Activated CD4-positive, alpha-beta T cell treated with anti-CD3 and anti-CD28 coated beads for 1 hour (primary cell): ENCODE data around the gene TGFBI.
"Not testable (repeated sequence)": the region's sequence is repeated elsewhere in the genome, so short reads cannot be mapped to it uniquely, and the experiment has no call there.

Source experiments
- DNase-seq: peaks from one replicate; pipeline ENCODE4 v3.0.0-alpha.2; 2020

TGFBI gene

DNA sequence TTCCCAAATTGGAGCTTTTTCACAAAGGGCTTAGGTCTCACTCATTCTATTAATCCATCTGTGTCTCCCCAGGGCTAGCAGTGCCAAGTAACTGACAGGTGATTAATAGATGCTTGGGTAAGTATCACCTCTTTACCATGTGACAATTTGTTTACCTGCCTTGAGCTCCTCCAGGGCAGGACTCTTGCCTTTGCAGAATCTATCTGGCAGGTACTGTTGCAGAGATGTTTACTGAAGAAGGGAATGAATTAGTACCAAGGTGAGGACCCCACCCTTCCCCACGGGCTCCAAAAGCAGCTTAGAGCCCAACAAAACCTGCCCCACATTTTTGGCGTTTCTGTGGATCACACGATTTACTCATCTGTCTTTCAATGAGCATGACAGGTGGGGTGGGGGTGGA lies 698 bp upstream of the TGFBI start:
- DNase-seq, result no peak

DNA sequence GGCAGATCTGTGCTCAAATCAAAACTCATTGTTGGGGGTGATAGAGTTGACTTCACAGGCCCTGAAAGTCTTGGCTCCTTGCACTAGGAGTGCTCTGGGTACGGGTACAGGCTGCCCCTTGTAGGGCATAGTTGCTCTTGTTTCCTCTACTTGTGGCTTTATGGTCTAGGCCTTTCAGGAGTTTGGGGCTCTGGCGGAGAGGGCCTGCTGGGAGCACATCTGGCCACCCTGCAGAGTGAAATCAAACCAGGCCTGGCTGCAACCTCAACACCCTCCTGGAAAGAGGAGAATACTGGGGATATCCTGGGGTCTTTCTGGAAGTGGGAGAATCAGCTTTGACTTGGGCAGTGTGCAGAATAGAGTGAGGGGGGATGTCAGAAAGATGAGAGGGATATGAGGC lies 1.5 kb downstream of the TGFBI start:
- no peak for DNase-seq

DNA sequence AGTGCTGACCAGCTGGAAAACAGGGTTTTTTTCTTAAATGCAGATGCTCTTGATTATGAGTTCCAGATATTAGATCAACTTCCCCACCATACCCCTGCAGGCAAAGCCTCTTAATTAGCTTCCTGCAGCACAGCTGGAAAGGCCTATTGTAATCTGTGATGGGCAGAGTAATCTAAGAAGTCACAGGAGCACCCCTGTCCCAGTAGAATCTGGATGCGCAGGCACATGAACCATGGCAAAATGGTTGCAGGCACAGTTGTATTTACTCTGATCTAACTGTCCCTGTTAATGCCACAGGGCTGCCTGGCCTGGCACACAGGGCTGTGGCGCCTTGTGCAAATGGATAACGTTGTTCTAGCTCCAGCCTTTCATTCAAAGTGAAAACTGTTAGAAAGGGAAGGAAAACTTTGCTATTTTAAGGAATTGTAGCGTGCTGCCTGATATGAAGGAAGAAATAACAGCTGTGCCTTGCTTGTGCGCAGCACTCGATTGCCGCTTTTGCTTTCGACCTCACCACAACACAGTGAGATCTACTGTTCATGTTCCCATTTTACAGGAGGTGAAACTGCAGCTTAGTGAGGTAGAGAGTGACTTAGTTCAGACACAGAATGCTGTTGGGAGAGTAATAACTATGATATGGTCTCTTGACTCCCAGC lies 2.3 kb downstream of the TGFBI start:
- no peak for DNase-seq

DNA sequence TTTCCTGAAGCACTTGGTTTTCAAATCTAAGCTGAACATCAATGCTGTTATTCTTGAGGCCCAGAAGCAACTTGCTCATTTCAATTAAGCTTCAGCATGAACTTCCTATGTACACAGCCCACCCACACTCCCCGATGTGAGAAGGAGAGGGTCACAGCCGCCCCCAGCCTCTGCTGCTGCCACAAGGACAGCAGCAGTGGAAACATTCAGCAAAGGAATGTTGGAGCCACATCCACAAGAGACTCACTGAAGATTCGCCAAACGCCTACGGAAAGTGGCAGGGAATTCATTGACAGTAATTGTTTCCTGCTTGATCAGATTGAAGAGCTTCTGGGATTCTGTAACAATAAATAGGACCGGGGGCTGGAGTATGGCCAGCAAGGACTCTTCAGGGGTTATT lies 2.9 kb downstream of the TGFBI start:
- DNase-seq, result no peak

DNA sequence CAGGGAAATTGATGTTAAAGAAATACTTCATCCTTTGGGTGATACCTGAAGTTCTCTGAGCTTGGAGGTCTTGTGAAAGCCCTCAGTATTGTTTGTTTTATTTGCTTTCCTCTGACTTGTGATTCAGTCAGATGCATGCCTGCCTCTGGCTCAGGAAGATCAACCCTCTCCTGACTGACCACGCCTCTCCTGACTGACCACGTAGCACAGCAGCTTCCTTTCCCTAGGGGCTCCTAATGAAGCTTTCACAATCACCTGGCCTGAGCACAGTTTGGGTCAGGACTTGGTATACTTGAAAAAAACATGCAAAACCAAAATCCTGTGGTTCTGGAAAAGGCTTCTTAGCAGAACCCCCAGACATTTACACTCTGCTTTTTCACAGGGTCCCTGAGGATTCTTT lies 3.8 kb downstream of the TGFBI start:
- no peak for DNase-seq

DNA sequence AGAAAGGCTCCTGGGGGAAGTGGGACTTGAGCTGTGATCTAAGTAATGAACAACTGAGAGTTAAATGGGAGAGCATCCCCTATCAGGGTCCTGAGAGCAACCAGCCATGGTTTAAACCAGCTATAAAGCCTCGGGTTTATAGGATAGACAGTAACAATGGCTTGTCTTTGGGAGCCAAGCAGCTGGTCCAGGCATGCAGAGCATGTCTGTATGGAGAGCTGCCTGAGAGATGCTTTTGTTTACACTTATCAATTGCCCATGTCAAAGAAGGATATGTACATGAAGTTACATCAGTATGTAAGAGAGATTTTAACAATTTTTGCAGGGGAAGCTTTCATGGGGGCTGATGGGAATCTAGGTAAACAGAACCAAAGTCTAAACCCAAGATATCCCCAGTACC lies 4.4 kb downstream of the TGFBI start:
- no peak for DNase-seq

DNA sequence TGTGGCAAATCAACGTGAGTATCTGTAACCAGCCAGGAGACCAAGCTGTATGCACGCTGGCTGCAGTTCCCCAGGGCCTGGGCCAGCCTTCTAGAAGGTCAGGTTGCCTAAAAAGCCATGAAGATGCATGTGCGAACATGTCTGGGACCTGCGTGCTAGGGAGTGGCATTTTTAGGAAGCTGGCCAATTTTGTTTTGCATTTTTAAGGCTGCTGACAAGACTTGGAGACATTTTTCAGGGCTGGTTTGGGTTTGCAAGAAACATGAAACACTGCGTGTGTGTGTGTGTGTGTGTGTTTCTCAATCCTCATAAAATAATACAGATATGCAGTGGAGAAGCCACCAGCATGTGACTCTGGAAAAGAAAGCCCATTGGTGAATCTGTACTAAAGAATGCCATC lies 5.1 kb downstream of the TGFBI start:
- DNase-seq, result no peak

DNA sequence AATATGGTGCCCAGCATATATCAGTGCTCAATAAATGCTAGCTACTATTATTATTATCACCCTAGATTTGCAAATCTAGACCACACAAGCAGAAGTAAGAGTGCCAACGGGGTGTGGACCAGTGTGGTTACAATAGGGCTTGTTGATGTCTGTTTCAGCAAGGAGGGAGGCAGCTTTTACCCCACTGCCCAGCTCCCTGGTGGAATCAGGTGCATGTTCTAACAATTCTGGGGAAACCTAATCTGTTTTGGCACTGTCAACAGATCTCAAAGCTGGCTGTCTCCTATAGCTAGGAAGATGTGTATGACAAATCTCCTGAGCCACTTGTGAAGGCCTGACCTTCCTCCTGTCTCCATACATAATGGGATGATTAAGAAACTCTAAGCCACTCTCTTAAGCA lies 5.7 kb downstream of the TGFBI start:
- DNase-seq, result no peak

DNA sequence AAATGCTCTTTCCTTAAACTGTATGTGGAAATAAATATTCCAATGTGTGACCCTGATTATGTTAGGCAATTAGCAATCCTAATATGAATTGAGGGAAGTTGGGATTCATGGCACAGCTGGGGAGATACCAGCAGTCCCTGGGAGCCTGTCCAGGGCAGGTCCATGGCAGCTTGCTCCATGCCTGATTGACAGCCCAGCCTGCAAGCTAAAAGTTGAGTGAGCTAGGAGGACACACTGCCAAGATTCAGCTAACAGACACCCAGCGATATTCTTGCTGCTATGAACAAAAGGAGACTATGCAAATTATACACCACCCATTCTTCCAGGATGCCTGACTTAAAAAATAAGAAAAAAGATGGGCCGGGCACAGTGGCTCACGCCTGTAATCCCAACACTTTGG lies 6.2 kb downstream of the TGFBI start:
- no peak for DNase-seq

DNA sequence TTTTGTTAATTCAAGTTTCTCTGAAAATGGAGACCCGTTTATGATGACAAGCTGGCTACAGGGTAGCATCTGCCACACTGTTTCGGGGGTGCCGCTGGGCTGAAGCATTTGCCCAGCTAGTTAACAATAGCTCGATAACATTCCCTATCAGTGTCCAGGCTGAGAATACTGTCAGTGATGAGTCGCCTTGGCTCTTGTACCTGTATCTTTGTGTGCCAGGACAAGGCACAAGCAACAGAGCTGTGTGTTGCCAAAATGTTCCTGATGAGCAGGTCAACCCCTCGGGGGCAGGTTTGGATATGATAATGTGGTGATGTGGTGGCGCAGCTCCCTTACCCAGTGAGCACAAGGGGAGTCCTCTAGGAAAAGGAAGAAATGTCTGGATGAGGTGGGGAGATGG lies 7.0 kb downstream of the TGFBI start:
- DNase-seq, result no peak

DNA sequence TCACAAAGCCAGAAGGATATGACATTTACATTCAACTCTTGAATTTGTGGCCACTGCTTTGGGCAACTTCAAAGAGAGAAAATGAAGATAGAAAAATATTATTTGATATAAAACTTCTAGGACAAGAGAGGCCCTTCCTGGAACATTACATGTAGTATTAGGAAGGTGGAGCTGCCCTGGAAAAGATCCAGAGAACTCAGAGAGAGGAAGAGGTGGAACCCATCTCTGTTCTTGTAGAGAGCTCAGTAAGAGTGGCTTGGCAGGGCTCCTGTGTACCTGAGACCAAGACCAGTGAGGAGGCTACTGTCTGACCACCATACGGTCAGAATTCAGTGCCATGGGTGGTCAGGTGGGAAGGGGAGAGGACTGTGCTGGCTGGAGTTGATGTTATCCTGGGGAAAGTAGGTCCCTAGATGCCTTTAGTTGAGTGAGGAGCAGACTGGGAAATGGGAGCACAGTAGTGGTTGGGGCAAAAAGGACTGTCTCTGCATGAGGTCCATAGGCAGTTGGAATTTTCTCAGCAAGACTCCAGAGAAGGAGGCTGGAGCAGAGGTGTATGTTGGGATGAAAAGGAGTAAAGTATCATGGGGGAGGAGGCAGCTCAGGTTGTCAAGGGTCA lies 7.6 kb downstream of the TGFBI start:
- no peak for DNase-seq

DNA sequence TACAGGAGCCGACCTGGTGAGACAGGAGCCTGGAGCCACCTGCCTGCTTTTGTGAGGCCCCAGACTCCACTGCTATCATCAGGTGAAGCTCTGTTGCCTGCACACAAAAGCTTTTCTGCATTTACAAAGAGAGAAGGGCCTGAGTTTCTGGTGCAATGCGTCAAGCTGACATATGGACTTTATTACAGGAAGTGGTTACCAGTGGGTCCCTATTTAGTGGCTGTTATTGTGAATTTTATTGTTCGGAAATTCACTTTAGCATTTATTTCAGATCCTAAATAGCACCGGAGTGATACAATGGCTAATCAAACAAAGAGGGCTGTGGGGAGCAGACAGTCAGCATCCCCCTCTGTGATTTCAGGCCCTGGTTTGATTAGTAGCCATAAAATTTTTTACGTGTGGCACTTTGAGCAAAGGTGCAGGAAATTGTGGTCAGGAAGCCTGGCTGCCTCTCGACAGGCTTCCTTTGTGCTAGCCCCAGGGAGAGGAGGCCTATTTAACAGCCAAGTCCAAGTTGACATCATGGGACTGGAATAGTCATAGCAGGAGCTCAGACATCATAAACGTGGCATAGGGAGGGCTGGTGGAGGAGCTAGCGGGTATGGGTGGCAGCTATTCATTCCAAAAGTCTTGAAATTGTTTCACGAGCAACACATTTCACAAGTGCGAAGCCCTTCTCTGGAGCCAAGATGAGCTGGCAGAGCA lies 8.4 kb downstream of the TGFBI start:
- DNase-seq, result no peak

DNA sequence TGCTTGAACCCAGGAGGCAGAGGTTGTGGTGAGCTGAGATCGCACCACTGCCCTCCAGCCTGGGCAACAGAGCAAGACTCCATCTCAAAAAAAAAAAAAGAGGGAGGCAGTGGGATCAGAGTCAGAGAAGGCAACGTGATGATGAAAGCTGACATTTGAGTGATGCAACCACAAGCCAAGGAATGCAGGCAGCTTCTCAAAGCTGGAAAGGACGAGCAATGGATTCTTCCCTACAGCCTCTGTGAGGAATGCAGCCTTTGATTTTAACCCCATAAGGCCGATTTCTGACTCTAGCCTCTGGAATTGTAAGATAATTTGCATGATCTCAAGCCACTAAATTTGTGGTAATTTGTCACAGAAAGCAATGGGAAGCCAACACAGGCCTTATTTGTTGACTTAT lies 9.8 kb downstream of the TGFBI start:
- DNase-seq, result no peak

DNA sequence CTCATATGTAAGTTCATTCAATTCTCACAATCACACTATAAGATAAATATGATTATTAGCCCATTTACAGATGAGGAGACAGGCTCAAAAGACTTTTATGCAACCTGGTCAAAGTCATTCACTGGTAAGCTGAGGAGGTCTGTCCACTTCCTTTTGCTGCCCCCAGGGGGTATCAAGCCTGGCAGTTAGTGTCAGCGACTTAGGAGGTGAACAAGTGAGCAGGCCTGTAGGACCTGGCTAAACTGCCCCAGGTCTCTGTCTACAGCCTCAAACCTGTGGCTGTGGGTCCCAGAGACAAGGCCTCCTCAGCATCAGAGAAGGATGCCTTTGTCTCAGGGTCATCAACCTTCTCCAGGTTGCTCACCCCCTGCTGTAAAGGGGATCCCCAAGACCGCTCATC lies 10.4 kb downstream of the TGFBI start:
- DNase-seq, result no peak

DNA sequence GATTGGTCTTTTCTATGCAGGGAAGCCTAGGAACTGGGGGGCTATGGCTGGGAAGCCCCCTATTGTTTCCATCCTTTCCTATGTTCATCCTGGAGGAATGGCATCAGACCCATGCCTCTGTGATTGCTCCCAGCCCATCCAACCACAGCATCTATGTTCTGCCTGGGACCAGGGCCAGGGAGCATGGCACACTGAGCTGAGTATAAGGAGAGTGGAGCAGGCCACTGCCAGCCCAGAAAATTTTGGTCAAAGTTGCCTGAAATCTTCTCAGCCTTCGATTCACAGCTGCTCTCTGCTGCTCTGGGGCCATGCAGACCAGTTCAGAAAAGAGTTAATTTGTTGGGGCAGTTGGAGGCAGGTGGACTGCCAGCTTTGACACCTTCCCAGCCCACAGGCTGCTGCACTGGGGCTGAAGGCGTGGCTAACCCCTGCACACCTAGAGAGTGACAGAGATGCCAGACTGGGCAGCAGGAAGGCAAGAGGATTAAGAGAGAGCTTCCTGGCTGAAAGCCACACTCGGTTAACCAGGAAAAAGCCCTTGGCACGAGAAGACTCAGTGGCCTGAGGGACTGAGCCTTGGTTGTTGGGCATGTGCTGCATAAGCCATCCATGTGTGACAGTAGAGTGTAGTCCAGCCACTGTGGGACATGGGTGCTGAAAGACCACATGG lies 12.1 kb downstream of the TGFBI start:
- no peak for DNase-seq

DNA sequence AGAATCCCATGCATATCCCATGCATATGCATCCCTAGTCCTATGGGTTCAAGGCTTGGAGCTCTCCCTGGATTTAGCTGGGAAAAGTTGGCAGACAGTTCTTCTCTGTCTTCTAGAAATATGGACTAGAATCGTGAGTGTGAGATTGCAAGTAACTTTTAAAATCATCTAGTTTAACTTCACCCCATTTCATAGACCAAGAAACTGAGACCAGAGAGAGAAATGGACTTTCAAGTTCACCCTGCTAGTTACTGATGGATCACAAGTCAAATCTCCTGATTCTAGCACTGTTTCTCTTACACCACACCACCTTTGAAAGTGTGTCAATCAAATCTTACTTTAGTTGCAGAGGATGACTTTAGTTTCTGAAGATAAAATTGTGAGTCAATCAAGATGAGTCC lies 13.4 kb downstream of the TGFBI start:
- DNase-seq, result no peak

DNA sequence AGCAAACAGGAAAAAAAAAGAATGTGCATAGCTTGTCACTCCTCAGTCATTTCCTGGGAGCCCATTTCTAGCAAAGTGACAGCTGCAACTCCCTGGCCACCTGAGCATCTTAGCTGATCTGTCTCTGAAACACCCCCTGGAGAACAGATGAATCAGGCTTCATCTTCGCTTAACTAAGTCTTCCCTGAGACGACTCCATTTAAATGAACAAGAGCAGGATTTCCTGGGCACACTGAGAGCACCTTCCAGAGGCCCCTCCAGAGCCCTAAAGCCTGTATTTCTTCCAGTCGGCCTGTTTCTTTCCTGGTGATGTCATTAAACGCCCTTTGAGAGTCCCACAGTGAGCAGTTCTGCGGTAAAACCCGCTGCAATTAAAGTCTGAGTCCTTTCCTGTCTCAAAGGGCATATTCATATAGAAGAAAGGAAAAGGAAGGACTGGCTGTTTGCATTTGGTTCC lies 13.9 kb downstream of the TGFBI start:
- DNase-seq, result no peak

DNA sequence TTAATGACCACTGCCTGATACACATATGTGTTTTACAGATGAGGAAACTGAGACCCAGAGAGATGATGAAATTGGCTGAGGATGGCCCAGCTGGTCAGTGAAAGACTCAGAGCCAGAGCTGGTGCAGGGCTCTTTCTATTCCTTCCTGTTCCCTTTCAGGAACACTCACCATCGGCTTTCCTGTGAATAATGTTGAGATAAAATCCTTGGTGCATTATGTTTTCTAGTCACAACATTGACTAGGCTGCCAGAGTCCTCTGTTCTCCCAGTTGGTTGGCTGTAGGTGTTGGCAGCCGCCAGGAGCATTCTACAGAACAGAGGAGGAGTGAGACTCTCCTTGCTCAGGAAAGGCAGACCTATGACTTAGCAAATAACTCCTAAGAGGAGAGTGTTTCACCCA lies 14.8 kb downstream of the TGFBI start:
- no peak for DNase-seq

DNA sequence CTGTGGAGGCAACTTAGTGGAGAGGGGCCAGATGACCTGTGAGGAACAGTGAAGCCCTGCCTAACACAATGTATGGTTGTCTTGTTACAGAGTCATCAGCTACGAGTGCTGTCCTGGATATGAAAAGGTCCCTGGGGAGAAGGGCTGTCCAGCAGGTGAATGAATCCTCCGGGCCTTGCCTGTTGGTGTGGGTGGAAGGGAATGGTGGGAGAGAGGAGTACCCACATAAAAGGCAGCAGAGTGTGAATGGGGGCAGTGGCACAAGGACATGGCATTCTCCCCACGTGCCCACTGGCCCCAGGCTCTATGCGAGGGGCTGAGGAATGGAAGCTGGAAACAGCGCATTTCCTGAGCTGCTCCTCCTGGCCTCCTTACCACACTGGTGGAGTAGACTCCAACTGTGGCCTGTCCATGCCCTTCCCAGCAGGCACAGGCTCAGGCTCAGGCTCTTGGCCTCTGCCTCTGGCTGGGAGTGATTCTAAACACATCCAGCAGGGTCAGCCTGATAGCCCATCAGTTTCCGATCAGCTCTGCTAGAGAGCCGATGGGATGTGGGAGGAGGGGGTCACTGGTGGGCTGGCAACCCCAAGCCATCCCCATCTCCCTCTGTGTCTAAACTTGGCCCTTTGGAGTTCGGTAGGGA lies 15.3 kb downstream of the TGFBI start:
- no peak for DNase-seq

DNA sequence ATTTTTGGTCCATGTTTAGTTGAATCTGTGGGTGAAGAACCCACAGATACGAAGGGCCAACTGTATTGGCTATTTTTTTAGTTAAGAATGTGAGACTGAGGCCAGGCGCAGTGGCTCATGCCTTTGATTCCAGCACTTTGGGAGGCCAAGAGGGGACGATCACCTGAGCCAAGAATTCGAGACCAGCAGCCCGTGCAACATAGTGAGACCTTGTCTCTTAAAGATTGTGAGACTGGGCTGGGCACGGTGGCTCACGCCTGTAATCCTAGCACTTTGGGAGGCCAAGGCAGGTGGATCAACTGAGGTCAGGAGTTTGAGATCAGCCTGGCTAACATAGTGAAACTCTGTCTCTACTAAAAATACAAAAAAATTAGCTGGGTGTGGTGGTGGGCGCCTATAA lies 16.2 kb downstream of the TGFBI start:
- DNase-seq, result not testable (repeated sequence)

DNA sequence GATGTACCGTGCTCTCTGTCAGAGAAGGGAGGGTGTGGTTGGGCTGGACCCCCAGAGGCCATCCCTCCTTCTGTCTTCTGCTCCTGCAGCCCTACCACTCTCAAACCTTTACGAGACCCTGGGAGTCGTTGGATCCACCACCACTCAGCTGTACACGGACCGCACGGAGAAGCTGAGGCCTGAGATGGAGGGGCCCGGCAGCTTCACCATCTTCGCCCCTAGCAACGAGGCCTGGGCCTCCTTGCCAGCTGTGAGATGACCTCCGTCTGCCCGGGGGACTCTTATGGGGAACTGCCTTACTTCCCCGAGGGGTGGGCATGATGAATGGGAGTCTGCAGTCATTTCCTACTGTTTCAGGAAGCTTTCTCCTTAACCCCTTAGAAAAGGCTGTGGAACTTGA lies 17.5 kb downstream of the TGFBI start:
- no peak for DNase-seq

DNA sequence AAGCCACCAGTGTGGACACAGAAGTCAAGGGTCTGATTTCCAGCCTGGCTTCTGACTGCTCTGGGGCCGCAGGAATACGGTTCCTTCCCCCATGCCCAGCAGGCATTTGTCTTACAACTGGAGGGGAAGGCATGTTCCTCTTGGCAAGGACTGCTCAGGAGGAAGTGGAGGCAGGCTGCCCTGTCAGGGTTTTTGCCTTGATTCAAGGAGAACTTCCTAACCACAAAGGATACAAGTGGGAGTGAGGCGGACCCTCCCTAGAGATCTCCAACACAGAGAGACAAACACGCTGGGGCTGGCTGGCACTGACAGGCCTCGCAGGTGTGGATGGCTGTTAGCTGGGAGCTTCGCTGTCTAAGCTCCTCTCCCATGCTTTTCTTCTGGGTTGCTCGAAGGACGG lies 19.1 kb downstream of the TGFBI start:
- no peak for DNase-seq

DNA sequence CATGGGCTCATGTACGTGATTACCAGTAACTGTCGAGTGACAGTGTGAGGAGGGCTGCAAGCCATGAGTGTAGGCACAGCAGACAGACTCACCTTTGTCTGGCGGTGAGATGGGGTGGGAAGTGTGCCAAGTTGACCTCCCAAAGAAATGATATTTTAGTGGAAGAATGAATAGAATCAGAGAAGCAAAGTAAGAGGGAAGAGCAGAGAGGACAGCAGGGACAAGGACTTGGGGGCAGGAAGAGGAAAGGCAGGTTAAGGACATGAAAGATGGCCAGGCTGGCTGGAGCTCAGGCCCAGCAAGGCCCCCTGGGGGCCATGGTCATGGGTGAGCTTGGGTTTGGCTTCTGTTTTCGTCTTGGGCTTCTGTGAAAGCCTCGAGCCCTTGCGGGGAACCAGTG lies 20.2 kb downstream of the TGFBI start:
- no peak for DNase-seq
